Fibroblast of the aortic adventitia (primary cell): ENCODE measurements around the gene FAHD1. TPM values are rescaled to one million over a fixed set of nuclear protein-coding genes. Genes with fewer than 3 reads are reported as not detected.

ENCODE experiments used
- DNase-seq: peaks from one replicate; pipeline ENCODE4 v3.0.0-alpha.2; 2010; ENCODE audit warnings: low read depth
- H3K4me3 ChIP-seq: 2 replicates; pipeline ENCODE4 v1.5.1; 2011; ENCODE audit warnings: low read depth, mild to moderate bottlenecking, control low read depth, low read length, moderate library complexity
- CTCF ChIP-seq: IDR thresholded peaks from 2 replicates; pipeline ENCODE4 v1.5.1; 2011; ENCODE audit warnings: mild to moderate bottlenecking, low read length, control low read depth, inconsistent platforms; ENCODE audit not compliant: insufficient read depth
- total RNA-seq: library from RNA; depleted of rRNA; stranded (reverse); fragments of >200 nt; gene quantifications from 2 replicates; pipeline ENCODE4 v1.2.3, GENCODE V29; 2012; ENCODE audit warnings: low replicate concordance

The FAHD1 gene
- total RNA-seq, 1 donor: 36.7 TPM

DNA sequence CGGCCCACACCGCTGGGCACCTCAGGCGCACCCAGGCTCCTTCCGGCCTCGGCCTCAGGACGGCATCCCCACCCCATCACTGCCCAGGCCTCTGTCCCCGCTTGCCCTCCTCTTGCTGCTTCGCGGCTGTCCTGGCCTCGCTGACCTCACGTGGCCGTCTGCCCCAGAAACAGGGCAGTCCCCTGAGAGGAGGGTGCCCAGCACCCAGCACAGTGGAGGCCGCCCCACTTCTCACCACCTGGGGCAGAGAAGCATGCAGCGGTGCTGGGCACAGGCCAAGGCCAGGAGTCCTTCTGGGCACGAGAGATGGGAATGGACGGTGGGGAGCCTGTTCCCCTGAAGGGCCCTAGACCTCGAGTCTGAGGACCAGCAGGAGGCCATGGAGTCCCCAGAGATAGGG lies 9.3 kb upstream of the FAHD1 start:
- no peak for DNase-seq
- TF ChIP-seq CTCF: no peak

DNA sequence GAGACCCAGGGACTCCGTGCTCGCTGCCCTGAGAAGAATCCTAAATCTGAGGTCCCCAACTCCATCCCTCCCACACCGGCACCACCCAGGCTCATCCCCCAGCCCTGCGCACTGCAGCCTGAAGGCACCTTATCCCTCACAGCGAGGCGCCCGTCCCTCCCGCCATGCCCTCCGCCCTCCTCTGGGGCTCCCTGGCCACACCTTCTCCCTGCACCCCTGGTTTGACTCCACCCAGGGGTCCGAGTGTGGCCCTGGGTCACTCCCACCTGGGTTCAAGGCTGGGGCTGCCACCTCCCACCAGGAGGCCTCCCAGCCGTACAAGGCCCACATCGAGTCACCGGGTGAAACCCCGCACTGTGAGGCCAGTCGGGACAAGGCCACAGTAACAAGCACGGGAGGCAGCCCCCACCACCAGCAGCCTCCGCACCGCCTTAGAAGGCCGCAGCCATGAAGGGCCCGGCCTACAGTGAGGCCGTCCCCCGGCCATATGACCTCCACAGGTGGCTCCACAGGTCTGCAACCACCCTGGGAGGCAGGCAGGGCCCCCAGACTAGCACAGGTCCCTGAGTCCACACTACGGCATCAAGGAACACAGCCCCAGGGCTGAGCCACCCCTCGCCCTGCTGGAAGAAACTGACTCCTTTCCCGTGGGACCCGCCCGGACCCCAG lies 8.7 kb upstream of the FAHD1 start:
- no peak for DNase-seq
- no peak for TF ChIP-seq CTCF
- H3K4me3 ChIP-seq: no peak overlapping the region

More for the DNA sequence above, 9.3 kb upstream of the FAHD1 start:
- H3K4me3 ChIP-seq: no peak overlapping the region

- TF ChIP-seq CTCF: no peak
- H3K4me3 ChIP-seq: no peak overlapping the region
- no peak for DNase-seq
Measured at GRCh38 chr16:1818873-1819525, 8.0 kb upstream of the FAHD1 start.

GRCh38 chr16:1819611-1820010 lies 7.4 kb upstream of the FAHD1 start:
- DNase-seq: no peak
- H3K4me3 ChIP-seq: no peak overlapping the region
- no peak for TF ChIP-seq CTCF

- no peak for TF ChIP-seq CTCF
- no peak overlapping the region for H3K4me3 ChIP-seq
- no peak for DNase-seq
Measured at GRCh38 chr16:1820096-1820945, 6.7 kb upstream of the FAHD1 start.

- no peak overlapping the region for H3K4me3 ChIP-seq
- no peak for TF ChIP-seq CTCF
- no peak for DNase-seq
Measured at GRCh38 chr16:1820946-1821290, 6.1 kb upstream of the FAHD1 start.
